Measurements from ENCODE around the gene PLCG1.

Gene PLCG1

GRCh38 chr20:41183391-41183790, 46.0 kb downstream of the PLCG1 start:
- Histone ChIP-seq H3K79me2 (ENCODE audit: insufficient read depth, low read depth) (no peaks in the 10 kb centered on the region), H3K27me3 (ENCODE audit: insufficient read depth, low read depth) (no peaks in the 10 kb centered on the region), H4K20me1 (ENCODE audit: insufficient read depth) (no peaks in the 10 kb centered on the region), H2AFZ (ENCODE audit: low read depth) (no peak overlapping the region), H3K36me3 (ENCODE audit: insufficient read depth) (no peaks in the 10 kb centered on the region), H3K27ac (no peak overlapping the region), H3K4me3 (IDR thresholded peaks at IDR 0.05; ENCODE audit: insufficient read depth, low read depth, low read length) (no peak overlapping the region), H3K4me1 (ENCODE audit: low read depth, poor library complexity, severe bottlenecking) (no peaks in the 10 kb centered on the region), H3K4me2 (no peak overlapping the region), H3K9ac (no peak overlapping the region)
- no peak for TF ChIP-seq CTCF (conservative IDR thresholded peaks at IDR 0.05; ENCODE audit: low read depth, low read length)

GRCh38 chr20:41183831-41184230, 46.5 kb downstream of the PLCG1 start:
- no peaks in the 10 kb centered on the region for H3K27me3 ChIP-seq (ENCODE audit: insufficient read depth, low read depth)
- no peak overlapping the region for H3K4me2 ChIP-seq
- no peaks in the 10 kb centered on the region for H4K20me1 ChIP-seq (ENCODE audit: insufficient read depth)
- H3K27ac ChIP-seq: no peak overlapping the region
- no peak overlapping the region for H2AFZ ChIP-seq (ENCODE audit: low read depth)
- no peak overlapping the region for H3K4me3 ChIP-seq (IDR thresholded peaks at IDR 0.05; ENCODE audit: insufficient read depth, low read depth, low read length)
- TF ChIP-seq CTCF (conservative IDR thresholded peaks at IDR 0.05; ENCODE audit: low read depth, low read length): no peak
- no peaks in the 10 kb centered on the region for H3K36me3 ChIP-seq (ENCODE audit: insufficient read depth)
- H3K4me1 ChIP-seq (ENCODE audit: low read depth, poor library complexity, severe bottlenecking): no peaks in the 10 kb centered on the region
- H3K79me2 ChIP-seq (ENCODE audit: insufficient read depth, low read depth): no peaks in the 10 kb centered on the region
- H3K9ac ChIP-seq: no peak overlapping the region

- H3K36me3 ChIP-seq (ENCODE audit: insufficient read depth): no peaks in the 10 kb centered on the region
- no peak for TF ChIP-seq CTCF (conservative IDR thresholded peaks at IDR 0.05; ENCODE audit: low read depth, low read length)
- H3K4me1 ChIP-seq (ENCODE audit: low read depth, poor library complexity, severe bottlenecking): no peaks in the 10 kb centered on the region
Observed at GRCh38 chr20:41185013-41185757, 47.8 kb downstream of the PLCG1 start.

GRCh38 chr20:41187668-41188067, 50.3 kb downstream of the PLCG1 start:
- TF ChIP-seq CTCF (conservative IDR thresholded peaks at IDR 0.05; ENCODE audit: low read depth, low read length): no peak
- no peaks in the 10 kb centered on the region for H4K20me1 ChIP-seq (ENCODE audit: insufficient read depth)
- H2AFZ ChIP-seq (ENCODE audit: low read depth): no peak overlapping the region
- no peak overlapping the region for H3K4me3 ChIP-seq (IDR thresholded peaks at IDR 0.05; ENCODE audit: insufficient read depth, low read depth, low read length)
- no peak overlapping the region for H3K27ac ChIP-seq
- no peaks in the 10 kb centered on the region for H3K4me1 ChIP-seq (ENCODE audit: low read depth, poor library complexity, severe bottlenecking)
- H3K4me2 ChIP-seq: no peak overlapping the region
- no peaks in the 10 kb centered on the region for H3K27me3 ChIP-seq (ENCODE audit: insufficient read depth, low read depth)
- H3K36me3 ChIP-seq (ENCODE audit: insufficient read depth): no peaks in the 10 kb centered on the region
- H3K9ac ChIP-seq: no peak overlapping the region
- no peaks in the 10 kb centered on the region for H3K79me2 ChIP-seq (ENCODE audit: insufficient read depth, low read depth)

More at GRCh38 chr20:41185013-41185757, 47.8 kb downstream of the PLCG1 start:
- Histone ChIP-seq H2AFZ (ENCODE audit: low read depth) (no peak overlapping the region), H3K79me2 (ENCODE audit: insufficient read depth, low read depth) (no peaks in the 10 kb centered on the region), H3K27ac (no peak overlapping the region), H3K9ac (no peak overlapping the region), H3K27me3 (ENCODE audit: insufficient read depth, low read depth) (no peaks in the 10 kb centered on the region), H4K20me1 (ENCODE audit: insufficient read depth) (no peaks in the 10 kb centered on the region), H3K4me2 (no peak overlapping the region), H3K4me3 (IDR thresholded peaks at IDR 0.05; ENCODE audit: insufficient read depth, low read depth, low read length) (no peak overlapping the region)
